Embryonic facial prominence (tissue), 1 donor: ENCODE results near the gene RO60.
A peak's percentile ranks its signal among the peaks of the same experiment; 100 is the strongest.

Experiments used
- DNase-seq: peaks from one replicate; pipeline ENCODE4 v3.0.0-alpha.2; 2016; ENCODE audit errors: extremely low spot score

RO60 gene

GRCh38 chr1:193060938-193061337, 1.5 kb downstream of the RO60 start:
- no peak for DNase-seq

- no peak for DNase-seq
These were observed 3.5 kb downstream of the RO60 start for GRCh38 chr1:193062698-193063463.

DNA sequence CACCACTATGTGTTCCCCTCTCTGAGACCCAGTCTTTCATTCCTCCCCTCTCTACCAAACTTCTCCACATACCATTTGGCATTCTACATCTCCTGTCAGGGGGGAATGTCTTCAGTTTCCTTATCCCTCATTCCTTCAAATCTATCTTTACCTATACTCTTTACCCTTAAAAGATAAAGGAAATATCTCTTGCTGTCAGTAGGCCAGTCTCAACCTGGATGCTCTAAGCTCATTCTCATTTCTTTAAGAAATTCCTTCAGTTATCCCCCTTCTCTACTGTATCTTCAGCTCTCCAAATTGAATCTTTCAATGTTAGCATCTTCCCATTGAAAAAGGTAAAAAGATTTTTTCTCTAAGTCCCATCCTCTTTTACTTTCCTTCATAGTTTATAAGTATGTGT, 6.5 kb downstream of the RO60 start:
- no peak for DNase-seq

DNA sequence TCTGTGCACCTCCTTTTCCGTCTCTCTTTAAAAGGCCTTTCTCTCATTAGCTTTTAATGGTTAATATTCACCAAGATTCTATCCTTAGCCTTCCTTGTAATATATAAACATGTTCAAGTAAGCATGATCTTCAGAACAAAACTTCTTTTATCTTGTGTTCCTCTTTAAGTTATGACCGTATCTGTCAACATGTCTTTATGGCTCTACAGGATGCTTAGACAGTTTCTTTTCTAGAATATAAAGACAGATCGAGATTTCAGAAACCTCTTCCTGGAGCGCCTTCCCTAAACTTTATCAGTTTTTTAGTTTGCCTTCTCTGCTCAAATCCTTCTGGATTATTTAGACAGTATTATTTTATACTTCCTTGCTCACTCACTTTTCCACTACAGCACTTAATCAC, 7.2 kb downstream of the RO60 start:
- no peak for DNase-seq

GRCh38 chr1:193068013-193068412, 8.6 kb downstream of the RO60 start:
- no peak for DNase-seq

- no peak for DNase-seq
These were observed 10.5 kb downstream of the RO60 start for GRCh38 chr1:193069748-193070385.

- no peak for DNase-seq
These were observed 11.0 kb downstream of the RO60 start for GRCh38 chr1:193070386-193070753.

DNA sequence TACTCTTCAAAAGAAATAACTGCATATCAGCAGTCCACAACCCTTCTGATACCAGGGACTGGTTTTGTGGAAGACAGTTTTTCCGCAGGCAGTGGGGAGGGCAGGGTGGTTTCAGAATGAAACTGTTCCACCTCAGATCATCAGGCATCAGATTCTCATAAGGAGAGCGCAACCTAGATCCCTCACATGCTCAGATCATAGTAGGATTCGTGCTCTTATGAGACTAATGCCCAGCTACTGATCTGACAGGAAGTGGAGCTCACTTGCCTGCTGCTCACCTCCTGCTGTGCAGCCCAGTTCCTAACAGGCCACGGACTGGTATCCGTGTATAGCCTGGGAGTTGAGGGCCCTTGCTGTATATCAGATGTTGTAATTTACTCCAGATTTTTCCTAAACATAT, 11.5 kb downstream of the RO60 start:
- DNase-seq, result no peak

GRCh38 chr1:193077991-193078390, 18.6 kb downstream of the RO60 start:
- no peak for DNase-seq

- DNase-seq, result no peak
These were observed 19.8 kb downstream of the RO60 start for GRCh38 chr1:193079187-193079586.

- no peak for DNase-seq
These were observed 24.1 kb downstream of the RO60 start for GRCh38 chr1:193083365-193084088.

DNA sequence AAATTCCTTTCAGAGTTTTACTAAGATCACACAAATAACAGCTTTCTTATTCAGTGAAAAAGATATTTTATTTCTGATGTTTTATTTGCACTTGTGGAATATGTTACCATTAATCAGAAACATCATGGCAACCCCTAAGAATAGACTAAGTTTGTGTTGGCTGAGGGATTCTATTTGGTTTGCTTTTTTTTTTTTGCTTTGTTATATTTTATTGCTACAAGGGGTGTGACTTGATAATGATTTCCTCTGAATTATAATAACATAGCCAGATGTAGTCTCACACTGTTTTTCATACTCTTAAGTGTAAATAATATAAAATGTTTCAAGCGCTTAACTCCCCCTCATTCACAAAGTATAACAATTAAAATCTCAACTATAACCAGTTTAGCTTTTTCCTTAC, 25.9 kb downstream of the RO60 start:
- no peak for DNase-seq

DNA sequence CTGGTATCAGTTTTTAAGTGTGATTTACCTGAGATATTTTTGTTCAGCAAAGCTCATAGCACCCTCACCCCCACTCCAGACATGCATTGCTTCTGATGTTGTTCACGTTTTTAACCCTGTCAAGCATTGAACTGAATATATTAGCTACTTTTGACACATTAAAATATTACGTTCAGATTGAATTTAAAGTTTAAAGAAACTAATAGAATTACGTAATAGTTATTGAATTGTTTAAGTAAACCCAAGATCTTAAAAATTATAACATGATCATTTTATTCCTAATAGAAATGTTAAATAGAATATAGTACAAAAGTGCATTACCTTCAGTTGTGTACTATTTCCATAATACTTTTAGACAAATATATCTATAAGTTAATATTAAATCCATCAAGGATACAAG, 26.9 kb downstream of the RO60 start:
- DNase-seq, result no peak

DNA sequence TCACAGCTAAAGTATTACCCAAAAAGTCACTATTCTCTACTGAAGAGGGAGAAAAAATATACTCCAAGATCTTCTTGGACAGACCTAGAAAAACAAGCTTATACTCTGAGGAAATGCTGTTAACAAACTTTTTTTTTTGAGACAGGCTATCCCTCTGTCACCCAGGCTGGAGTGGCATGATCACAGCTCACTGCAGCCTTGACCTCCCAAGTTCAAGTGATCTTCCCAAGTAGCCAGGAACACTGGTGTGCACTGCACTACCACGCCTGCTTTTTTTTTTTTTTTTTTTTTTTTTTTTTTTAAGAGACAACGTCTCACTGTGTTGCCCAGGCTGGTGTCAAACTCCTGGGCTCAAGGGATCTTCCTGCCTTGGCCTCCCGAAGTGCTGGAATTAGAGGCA, 28.5 kb downstream of the RO60 start:
- no peak for DNase-seq

DNA sequence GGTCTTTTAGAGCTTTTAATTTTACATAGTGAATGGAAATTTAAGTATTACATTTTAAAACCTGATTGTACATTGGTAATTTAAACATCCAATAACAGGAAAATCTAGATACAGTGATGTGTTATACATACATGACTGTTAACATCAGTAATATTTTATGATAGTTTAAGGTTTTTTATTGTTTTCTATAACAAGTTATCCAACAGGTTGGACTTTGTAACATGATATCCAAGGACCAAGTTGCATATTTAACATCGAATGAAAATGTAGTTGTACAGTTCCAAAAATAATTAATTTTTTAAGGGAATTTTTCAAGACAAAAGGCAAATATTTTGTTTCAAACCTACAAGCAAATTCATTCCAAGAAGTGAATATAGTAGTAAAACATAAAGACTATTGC, 31.5 kb downstream of the RO60 start:
- DNase-seq, result no peak

DNA sequence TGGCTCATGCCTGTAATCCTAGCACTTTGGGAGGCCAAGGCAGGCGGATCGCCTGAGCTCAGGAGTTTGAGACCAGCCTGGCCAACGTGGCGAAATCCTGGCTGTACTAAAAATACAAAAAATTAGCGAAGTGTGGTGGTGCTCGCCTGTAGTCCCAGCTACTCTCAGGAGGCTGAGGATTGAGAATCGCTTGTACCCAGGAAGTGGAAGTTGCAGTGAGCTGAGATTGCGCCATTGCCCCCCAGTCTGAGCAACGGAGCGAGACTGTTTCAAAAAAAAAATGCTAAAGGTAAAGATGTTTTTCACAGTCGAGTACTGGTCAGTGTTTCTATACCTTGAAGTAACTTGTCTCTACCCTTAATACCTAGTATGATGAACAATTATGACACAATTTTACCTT, 34.7 kb downstream of the RO60 start:
- DNase-seq, result no peak

GRCh38 chr1:193102662-193103061, 43.2 kb downstream of the RO60 start:
- DNase-seq, result no peak

DNA sequence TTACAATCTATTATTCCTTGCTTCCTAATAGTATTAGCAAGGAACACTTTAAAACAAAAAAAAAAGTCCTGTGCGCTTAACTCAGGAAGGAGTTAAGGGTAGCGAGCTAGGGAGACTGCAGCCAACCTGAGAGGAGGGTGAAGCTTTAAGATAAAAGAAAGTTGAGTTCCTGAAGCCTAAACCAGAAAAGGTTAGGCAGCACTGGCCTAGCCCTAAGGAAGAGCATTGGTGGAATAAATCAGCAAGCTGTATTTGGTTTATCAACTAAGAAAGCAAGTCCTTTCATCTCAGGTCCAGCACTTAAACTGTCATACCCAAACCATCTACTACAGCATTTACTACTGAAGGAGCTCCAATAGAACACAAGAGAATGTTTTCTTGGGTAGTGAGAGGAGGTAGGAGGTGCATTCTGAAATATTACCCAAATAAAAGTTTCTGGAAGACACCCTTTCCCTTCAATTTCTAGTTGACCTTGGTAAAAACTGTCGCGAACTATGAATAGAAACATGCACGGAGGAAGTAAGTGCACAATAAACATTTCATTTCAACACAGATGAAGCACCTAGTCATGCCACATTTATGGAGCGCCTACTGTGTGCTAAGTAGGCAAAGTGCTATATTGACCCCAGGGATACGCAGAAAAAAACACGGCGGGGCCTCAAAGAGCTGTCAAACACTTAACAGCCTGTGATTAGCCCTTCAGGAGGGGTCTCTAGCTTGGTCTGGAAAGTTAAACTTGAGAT, 44.5 kb downstream of the RO60 start:
- DNase-seq, result no peak

- no peak for DNase-seq
These were observed 45.1 kb downstream of the RO60 start for GRCh38 chr1:193104502-193104906.

DNA sequence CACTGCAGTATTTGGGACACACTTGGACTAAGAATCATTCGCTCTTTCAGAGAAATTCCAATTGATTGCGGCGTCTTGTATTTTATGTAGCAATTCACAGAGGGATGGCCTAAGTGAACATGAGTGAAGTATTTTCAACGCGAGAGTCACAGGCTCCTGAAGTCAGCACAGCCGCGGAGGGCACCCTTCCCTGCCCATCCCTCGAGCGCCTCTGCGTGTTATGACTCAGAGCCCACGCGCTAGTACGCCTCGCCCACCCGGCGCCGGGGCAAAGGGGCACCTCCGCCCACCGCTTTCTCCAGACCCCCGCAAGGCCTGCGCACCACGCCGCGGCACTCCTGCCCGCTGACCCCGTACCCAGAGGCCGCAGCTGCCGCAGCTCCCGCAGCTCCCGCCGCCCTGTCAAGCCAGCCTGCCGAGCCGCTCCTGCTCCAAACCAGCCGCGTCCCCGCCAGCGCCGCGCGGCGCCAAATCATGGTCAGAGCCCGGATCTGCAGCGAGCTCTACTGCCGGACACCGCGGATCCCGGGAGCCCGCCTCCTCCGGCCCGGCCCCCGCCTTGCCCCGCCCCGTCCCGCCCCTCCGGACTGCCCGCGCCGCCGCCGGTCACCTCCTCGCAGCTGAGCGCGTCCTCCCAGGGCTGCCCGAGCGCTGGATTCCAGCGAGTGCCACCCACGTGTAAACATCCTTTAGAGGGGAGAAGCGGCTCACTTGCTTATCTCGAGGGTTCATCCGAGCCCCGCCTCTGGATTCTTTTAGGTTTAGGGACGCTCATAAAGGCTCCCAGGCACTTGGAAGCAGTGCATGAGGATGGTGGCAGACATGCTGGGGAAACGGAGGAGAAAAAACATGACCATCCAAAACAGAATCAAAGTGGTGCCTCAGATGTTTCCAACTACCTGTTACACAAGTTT, 45.8 kb downstream of the RO60 start, which contains the start of gene GLRX2:
Gene GLRX2, minus strand, starts transcription at position 508 of the 914 bp plus-strand sequence. Its CDS starts 32 bp downstream, at position 476.
- peak; percentile 27 for DNase-seq

DNA sequence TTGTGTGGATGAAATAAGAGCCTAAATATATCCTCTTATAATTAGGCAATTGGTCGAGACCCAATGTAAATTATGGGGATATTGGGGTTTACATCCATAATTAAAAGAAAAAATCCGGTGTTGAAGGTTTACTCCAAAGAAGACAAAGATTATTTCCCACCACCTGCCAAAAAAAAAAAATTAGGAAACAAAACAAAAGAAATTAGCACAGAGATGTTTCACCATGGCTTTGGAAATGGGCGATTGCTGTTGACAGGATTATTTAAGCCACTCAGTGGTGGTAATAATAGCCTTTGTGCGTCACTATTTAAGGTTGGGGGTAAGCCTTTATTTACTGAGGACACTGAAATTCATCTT, 46.4 kb downstream of the RO60 start:
- DNase-seq, result no peak
